NCI-H2081 (cell line): ENCODE measurements around the gene CRY2.
"Not testable (repeated sequence)": the region's sequence is repeated elsewhere in the genome, so short reads cannot be mapped to it uniquely, and the experiment has no call there.

Source experiments
- DNase-seq, 2 experiments: peaks; one replicate each; lab custom pipeline; 2025; lab: John Stamatoyannopoulos, UW

Gene CRY2

GRCh38 chr11:45846974-45847910 lies at the start of gene CRY2:
TSS of gene CRY2 (plus strand) at chr11:45847475. CDS start at chr11:45847491, 16 bp downstream.
- DNase-seq = peak; percentile 97 to 99

DNA sequence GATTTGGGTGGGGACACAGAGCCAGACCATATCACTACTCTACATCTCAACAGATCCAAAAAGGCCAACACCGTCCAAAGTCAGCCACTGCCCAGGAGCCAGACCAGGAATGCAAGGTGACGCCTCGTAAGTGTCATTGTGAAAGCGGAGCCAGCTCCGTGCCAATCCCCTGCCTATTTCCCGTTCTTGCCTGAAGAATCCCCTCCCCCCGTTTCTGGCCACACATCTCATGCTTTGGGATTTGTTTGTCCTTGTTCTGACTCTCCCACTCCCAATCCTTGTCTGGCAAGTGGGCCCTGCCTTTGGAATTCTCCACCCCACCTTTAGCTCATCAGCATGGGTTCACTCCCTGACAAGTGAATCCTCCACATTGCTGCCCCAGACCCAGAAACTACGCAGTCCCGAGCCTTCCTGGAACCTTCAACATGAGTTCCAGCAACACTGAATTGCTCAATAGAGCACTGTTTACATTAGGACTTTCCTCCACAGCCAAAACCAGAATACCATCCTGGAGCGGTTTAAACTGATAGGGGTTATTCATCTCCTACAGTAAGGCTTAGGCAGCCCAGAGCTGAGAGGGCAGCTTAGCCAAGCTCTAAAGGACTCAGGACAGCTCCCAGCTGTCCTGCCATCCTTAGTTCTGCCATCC lies 48.4 kb upstream of the CRY2 start:
- peak in 1 of 2 experiments; percentile 41 for DNase-seq

GRCh38 chr11:45799562-45799961 lies 47.7 kb upstream of the CRY2 start:
- no peak for DNase-seq

GRCh38 chr11:45800261-45800660 lies 47.0 kb upstream of the CRY2 start:
- no peak for DNase-seq

- no peak for DNase-seq
Observed at GRCh38 chr11:45801723-45802315, 45.5 kb upstream of the CRY2 start.

GRCh38 chr11:45802531-45803317 lies 44.6 kb upstream of the CRY2 start:
- DNase-seq = no peak

DNA sequence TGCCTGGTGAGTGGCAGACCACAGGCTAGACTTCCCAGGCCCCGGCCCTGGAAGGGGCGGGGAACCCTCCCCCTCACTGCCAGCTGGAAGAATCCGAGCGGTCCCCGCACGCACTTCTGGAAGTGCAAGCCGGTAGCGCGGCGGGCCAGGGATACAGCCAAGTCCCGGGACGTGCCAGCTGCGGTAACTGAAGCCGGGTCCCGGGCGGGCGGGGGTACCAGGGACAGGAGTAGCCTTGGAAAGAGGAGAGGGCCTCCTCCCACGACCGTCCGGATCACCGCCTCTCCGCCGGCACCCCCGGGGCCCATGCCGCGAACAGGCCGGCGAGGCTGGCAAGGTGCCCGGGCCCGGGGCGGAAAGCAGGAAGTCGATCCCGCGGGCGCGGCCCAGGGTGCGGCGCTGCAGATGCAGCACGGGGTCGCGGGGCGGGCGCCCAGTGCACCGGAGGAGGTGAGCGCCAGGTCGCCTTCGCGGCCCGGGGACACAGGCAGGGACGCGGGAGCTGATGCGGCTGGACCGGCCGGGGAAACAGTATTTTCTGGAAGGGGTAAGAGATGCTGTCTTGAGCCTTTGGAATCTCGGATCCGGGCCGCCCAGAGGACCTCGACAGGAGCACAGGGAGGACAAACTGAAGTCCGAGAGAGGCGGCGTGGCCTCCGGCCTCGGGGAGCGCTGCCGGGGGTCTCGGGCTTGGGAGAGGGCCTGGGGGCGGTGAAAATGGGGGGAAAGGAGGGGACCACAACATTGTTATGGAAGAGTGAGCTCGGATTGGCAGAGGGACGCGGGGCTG lies 43.1 kb upstream of the CRY2 start:
- peak; percentile 67 to 75 for DNase-seq

GRCh38 chr11:45804761-45805304 lies 42.4 kb upstream of the CRY2 start, which contains the start of gene SLC35C1:
TSS of gene SLC35C1 (plus strand) at chr11:45805149. CDS start at chr11:45805802, 653 bp downstream.
- DNase-seq = peak; percentile 94 to 97

DNA sequence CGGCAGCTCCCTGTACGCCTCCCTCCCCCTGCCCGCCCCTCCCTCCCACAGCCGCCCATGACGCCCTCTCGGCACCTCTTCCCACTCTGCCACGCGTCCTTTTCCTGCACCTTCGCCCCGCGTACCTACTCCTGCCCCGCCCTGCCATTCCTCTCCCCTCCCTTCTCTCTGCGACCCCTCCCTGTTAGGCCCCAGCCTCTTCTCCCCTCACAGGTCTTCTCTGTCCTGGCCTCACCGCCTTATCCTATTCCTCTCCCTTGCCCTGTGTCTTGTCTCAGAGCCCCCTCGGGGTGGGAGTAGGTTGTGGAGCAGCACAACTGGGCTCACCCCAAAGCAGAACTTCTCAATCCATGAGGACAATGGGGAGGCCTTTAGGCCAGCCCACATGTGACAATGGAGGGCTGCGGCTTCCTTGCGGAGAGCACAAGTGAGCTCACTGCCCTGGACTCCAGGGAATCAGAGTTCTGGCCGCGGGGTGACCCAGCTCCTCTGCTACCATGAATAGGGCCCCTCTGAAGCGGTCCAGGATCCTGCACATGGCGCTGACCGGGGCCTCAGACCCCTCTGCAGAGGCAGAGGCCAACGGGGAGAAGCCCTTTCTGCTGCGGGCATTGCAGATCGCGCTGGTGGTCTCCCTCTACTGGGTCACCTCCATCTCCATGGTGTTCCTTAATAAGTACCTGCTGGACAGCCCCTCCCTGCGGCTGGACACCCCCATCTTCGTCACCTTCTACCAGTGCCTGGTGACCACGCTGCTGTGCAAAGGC lies 41.8 kb upstream of the CRY2 start:
- peak in 1 of 2 experiments; percentile 66 for DNase-seq

DNA sequence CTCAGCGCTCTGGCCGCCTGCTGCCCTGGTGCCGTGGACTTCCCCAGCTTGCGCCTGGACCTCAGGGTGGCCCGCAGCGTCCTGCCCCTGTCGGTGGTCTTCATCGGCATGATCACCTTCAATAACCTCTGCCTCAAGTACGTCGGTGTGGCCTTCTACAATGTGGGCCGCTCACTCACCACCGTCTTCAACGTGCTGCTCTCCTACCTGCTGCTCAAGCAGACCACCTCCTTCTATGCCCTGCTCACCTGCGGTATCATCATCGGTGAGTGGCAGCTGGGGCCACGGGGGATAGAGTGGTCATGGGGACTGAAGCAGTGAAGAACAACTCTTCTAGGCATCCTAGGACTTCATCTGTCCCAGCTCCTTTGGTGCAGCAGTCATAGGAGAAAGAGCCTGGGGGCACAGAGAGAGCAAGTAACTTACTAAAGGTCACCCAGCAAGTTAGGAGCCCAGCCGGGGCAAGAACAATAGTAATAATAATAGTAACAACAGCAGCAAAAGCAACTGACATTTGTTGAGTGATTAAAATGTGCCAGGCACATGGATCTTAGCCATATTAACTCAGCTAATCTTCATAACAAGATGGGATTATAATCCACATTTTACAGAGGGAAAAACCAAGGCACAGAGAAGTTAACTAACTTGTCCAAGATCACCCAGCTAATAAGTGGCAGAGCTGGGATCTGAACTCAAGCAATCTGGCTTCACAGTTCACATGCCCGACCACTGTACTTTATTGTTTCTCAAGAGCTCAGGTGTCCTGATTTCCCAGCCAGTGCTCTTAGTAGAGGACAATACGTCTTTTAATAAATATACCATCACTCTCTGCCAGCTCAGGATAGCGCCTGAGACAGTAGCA lies 41.0 kb upstream of the CRY2 start:
- DNase-seq = peak in 1 of 2 experiments; percentile 18

- no peak for DNase-seq
Observed at GRCh38 chr11:45806937-45807791, 40.1 kb upstream of the CRY2 start.

GRCh38 chr11:45807792-45808238 lies 39.5 kb upstream of the CRY2 start:
- no peak for DNase-seq

DNA sequence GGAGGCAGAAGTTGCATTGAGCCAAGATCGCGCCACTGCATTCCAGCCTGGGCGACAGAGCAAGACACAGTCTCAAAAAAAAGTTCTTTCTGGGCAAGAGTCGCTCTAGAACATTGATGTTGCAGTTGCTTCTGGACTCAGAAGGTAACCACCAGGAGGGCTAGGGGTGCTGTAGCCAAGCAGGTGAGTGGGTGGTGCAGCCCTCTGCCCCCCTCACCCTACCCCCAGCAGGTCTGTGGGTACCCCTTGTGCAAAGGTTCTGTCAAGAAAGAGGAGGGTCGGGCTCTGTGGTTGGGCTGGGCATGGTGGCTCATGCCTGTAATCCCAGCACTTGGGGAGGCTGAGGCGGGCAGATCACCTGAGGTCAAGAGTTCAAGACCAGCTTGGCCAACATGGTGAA lies 38.8 kb upstream of the CRY2 start:
- DNase-seq = not testable (repeated sequence)

DNA sequence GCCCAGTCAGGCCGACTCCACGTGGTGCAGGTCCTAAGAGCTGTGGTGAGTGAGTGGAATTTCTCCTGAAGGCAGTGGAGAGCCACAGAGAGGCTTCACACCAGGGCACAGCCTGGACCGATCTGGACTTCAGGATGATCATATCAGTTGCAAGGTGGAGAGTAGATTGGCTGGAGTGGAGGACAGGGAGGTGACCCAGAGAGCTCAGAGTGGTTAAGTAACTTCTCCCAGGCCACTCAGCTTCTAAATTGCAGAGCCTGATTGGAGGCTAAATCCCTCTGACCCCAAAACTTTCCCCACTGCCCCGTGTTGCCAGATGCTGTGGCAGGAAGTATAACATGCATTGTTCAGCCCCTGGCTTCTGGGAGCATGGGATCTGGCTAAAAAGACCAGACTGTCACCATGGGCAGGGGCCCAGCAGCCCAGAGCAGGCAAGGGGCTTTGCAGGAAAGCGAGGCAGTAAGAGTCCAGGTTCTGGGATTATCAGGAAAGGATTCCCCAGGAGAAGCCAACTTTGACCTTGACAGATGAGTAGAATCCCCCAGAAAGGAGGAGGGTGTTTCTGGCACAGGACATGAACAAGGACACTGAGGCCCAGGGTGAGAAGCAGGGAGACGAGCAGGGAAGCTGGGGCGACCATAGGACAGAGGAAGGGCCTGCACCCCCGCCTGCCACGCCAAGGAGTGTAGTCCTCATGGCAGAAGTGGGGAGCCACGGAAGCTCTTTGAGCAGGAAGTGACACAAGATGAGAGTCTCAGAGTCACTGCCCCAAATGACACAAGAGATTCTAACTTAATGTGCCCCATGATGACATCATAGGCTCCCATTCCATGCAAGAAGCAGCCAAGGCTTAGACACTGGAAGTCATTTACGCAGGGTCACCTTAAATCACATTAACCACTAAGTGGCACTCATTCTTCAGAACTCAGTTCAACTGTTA lies 37.5 kb upstream of the CRY2 start:
- no peak for DNase-seq

GRCh38 chr11:45810431-45811108 lies 36.7 kb upstream of the CRY2 start:
- no peak for DNase-seq

GRCh38 chr11:45811109-45811435 lies 36.2 kb upstream of the CRY2 start:
- DNase-seq = no peak
